Liver (tissue), 3 donors: ENCODE measurements around the gene AKAP13.

ENCODE experiments used
- ATF3 ChIP-seq: IDR thresholded peaks from 2 replicates; pipeline ENCODE4 v1.6.1; 2016; ENCODE audit warnings: antibody characterized with exemption
- CTCF ChIP-seq: fragments of 150-350 bp; IDR thresholded peaks from 2 replicates; pipeline ENCODE4 v1.5.1; 2017; ENCODE audit warnings: improper control_type of control experiment, low read depth, low read length; ENCODE audit not compliant: missing input control
- EGR1 ChIP-seq, 2 donors: IDR thresholded peaks; 2 replicates each; pipeline ENCODE4 v1.6.1; 2016 to 2018; ENCODE audit warnings: antibody characterized with exemption in 2 of 2, low read depth in 2 of 2
- JUND ChIP-seq, 2 donors: IDR thresholded peaks; 2 replicates each; pipeline ENCODE4 v1.6.1; 2016; ENCODE audit warnings: antibody characterized with exemption in 2 of 2
- MAX ChIP-seq: IDR thresholded peaks from 2 replicates; pipeline ENCODE4 v1.6.1; 2016; ENCODE audit warnings: antibody characterized with exemption
- RAD21 ChIP-seq, 2 donors: IDR thresholded peaks; 2 replicates each; pipeline ENCODE4 v1.6.1; 2016; ENCODE audit warnings: antibody characterized with exemption in 2 of 2, mild to moderate bottlenecking in 2 of 2
- REST ChIP-seq: IDR thresholded peaks from 2 replicates; pipeline ENCODE4 v1.6.1; 2016; ENCODE audit warnings: antibody characterized with exemption, mild to moderate bottlenecking
- SP1 ChIP-seq: IDR thresholded peaks from 2 replicates; pipeline ENCODE4 v1.6.1; 2018; ENCODE audit warnings: antibody characterized with exemption, mild to moderate bottlenecking
- TAF1 ChIP-seq: conservative IDR thresholded peaks from 2 replicates; pipeline ENCODE4 v1.6.1; 2016; ENCODE audit warnings: antibody characterized with exemption, mild to moderate bottlenecking
- YY1 ChIP-seq: IDR thresholded peaks from 2 replicates; pipeline ENCODE4 v1.6.1; 2016; ENCODE audit warnings: antibody characterized with exemption, mild to moderate bottlenecking
- ZBTB33 ChIP-seq: IDR thresholded peaks from 2 replicates; pipeline ENCODE4 v1.6.1; 2016; ENCODE audit warnings: antibody characterized with exemption
- donor health status: healthy.
- donor health status: healthy.

GRCh38 chr15:85793641-85794597, 413.5 kb downstream of the AKAP13 start:
- TF ChIP-seq MAX: no peak
- peak; percentile 86 for TF ChIP-seq REST
- no peak for TF ChIP-seq CTCF
- no peak for TF ChIP-seq ZBTB33
- no peak for TF ChIP-seq TAF1
- peak in 1 of 2 donors; percentile 22 for TF ChIP-seq EGR1 (IDR thresholded peaks at IDR 0.05; ENCODE audit: low read depth in 2 of 2)
- no peak for TF ChIP-seq JUND (IDR thresholded peaks at IDR 0.05)
- peak in 1 of 2 donors; percentile 21 for TF ChIP-seq RAD21 (IDR thresholded peaks at IDR 0.05)
- TF ChIP-seq YY1: peak; percentile 50
- no peak for TF ChIP-seq ATF3
- TF ChIP-seq SP1: peak; percentile 12
